GM21390 (cell line): ENCODE data around the gene PLEKHA7.
"Not testable (repeated sequence)": the region's sequence is repeated elsewhere in the genome, so short reads cannot be mapped to it uniquely, and the experiment has no call there.

Source experiments
- ATAC-seq: cut with Tn5 transposase; IDR thresholded peaks from one replicate; pipeline ENCODE4 v1.9.1; 2021; ENCODE audit not compliant: unreplicated experiment

PLEKHA7 gene

GRCh38 chr11:16917941-16918340 is 96.3 kb downstream of the PLEKHA7 start:
- no peak for ATAC-seq

DNA sequence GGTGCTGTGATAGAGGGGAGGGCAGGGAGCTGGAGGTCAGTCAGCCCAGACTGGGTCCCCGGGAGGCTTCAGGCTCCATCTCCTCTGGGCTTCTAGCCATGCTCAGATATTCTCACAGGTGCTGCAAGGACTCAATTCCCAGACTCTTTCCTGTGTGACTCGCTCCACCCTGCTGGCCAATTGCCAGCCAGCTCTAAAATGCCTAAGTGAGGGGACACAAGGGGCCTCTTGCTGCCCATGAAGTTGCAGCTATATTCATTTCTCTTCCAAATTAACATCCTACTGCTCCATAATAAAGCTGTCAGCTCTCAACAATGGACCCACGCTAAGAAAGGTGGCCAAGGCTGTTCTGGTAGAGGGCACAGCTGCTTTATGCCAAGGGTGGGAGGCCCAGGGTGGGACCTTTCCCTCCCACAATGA is 101.5 kb downstream of the PLEKHA7 start:
- ATAC-seq: no peak

- no peak for ATAC-seq
Observed at GRCh38 chr11:16911658-16912057, 102.6 kb downstream of the PLEKHA7 start.

GRCh38 chr11:16911186-16911585 is 103.0 kb downstream of the PLEKHA7 start:
- ATAC-seq: no peak

- ATAC-seq: peak; percentile 81
Observed at GRCh38 chr11:16909359-16910035, 104.7 kb downstream of the PLEKHA7 start.

DNA sequence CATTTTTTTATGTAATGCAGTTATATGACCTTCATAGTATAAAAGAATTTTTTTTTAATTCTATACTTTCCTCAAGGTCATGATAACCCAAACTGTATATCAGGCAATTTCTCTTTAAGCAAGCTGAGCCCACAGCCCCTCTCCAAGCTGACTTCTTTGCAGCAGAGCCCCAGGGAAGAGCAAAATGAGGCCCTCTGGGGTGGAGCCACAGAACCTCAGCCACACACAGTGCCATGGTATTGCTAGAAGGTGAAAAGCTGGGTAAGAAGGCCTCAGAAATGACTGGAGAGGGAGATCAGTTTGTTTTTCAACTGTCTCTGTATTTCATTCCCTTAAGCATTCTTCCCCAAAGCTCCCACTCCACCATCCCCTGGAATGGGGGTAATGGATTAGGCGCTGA is 108.8 kb downstream of the PLEKHA7 start:
- no peak for ATAC-seq

- not testable (repeated sequence) for ATAC-seq
Observed at GRCh38 chr11:16904761-16905160, 109.5 kb downstream of the PLEKHA7 start.

DNA sequence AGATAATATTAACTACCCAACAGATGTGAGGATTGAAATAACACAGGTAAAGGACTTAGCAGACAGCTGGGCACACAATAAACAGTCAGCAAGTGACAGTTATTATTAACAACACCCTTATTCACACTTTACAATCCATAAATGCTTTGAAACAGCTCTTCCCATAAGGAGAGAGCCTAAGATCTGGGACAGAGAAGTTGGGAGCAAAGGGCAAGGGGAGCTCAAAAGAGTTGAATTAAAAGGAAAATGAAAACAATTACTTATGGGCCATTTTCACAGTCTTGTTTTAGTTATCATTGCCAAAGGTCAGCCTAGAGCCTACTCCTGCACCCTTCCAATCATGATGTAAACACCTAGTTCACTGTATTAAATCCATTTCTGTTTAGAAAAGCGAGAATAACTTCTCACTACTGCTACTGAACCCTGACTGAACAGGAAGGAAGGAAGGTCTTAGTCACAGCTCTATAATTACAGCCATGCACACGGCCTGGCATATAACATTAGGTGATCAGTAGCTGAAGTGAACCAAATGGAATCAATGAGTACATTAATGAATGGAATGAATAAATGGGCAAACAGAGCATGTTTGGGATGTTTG is 111.3 kb downstream of the PLEKHA7 start:
- peak; percentile 79 for ATAC-seq

- peak; percentile 74 for ATAC-seq
Observed at GRCh38 chr11:16902182-16902581, 112.0 kb downstream of the PLEKHA7 start.

GRCh38 chr11:16900491-16900890 is 113.7 kb downstream of the PLEKHA7 start:
- no peak for ATAC-seq

DNA sequence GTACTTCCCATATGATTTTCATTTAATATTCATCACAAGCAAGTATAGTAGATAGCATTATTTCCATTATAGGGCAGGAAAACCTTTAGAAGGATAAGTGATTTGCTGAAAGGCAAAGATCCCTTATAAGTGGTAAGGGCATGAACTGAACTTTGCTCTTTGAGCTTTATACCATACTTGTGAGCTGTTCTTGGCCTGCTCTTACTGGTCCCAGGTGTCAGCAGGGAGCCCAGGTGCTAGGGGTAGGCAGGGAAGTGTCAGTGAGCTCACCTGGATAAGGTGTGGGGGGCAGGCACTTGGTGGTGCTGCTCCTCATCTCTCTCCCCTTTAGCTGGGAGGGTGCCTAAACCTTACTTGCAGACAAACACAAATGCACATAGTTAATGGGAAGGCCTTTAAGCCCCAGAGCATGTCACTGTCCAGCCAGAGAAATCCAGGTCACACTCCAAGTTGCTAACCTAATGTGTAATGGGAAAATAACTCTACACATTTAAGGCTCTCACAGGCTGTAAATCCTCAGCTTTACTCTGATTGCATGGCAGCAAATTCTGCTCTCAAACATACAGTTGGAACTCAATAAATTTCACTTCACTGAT is 114.4 kb downstream of the PLEKHA7 start:
- no peak for ATAC-seq

- no peak for ATAC-seq
Observed at GRCh38 chr11:16898274-16898985, 115.8 kb downstream of the PLEKHA7 start.

DNA sequence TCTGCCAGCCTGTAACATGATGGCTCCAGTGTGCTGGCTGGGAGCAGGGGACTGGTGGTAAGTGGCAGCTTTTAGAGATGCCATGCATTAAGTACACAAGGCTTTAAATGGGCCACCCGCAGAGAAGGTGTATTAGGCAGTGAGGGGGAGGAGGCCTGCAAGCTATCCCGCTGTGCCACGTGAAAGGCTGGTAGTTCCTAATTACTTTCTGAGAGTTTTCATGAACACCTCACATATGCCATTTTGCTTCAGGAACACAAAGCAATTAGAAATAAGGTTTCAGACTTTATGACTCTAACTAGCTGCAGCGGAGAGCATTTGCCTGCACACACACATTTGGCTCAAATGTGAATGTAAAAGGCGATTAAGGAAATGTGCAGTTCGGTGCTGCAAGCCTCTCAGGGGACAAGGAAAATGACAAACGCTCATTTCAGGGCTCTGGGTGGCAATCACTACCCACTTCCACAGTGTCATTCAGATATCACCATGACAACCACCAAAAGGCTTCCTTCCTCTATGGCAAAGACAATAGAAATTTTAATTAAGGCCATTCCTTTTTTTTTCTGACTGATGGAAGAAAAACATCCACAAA is 116.6 kb downstream of the PLEKHA7 start:
- ATAC-seq: no peak

DNA sequence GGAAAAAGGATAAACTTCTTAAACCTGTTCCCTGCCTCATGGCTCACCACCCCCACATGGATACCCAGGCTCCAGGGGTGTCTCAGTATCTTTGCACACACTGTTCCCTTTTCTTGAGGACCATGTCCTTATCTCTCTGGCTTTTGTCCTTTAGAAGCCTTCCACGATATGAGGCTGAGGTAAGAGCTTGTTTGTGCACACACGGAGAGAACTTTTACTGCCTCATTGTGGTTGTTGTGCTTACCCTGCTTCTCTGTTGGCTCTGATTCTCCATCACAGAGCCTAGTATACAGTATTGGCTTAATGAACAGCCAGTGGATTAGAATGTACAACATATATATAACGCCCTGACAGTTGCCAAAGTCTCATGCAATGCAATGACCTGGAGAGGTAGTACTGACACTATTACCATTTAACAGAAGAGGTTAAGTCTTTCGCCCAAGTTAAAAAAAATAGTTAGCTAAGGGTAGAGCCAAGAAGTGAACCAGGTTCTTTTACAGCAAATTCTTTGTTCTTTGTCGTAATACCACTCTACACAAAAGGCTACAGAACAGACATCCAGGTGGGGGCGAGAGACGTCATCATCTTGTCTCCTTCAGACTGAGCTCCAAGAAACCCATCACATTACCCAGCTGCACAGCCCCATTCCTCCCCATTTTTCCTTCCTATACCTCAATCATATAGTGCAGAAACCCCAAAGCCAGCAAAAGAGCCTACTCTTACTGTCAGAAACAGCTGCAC is 117.3 kb downstream of the PLEKHA7 start:
- ATAC-seq: no peak

DNA sequence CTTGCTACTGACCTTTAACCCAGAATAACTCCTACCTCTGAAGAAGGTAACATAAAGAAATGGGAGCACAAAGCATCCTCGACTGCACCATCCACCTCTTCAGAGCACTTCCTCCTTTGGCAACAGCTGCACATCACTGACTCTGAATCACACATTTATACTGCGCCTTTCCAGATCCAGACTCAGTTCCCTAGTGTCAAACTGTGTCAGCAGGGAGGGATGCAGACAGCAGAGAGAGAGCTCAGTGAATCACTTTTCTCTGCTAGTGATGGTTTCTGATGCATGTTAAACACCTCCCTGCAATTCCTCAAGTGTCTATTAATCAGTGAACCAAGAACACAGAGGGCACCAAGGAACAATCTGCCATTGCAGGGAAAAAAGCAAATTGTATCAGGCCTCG is 118.9 kb downstream of the PLEKHA7 start:
- no peak for ATAC-seq

- no peak for ATAC-seq
Observed at GRCh38 chr11:16893456-16894066, 120.7 kb downstream of the PLEKHA7 start.

DNA sequence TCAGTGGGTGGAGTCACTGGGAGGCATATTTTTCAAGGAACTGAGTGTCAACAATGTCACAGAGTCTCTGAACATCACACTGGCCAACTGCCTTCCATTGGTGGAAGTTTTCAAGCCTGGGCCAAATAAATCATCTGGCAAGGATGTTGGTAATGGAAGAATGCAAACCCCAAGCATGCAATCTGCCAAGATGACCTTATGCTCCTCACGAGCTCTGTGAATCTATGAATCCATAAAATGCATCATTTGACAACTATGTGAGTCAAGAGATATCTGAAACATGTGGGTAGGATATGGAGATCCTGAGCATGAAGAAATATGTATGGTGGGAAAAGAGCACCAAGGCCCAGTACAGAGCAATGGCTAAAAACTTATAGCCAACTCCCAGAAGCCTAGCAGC is 122.2 kb downstream of the PLEKHA7 start:
- no peak for ATAC-seq

GRCh38 chr11:16891165-16891564 is 123.0 kb downstream of the PLEKHA7 start:
- ATAC-seq: no peak

DNA sequence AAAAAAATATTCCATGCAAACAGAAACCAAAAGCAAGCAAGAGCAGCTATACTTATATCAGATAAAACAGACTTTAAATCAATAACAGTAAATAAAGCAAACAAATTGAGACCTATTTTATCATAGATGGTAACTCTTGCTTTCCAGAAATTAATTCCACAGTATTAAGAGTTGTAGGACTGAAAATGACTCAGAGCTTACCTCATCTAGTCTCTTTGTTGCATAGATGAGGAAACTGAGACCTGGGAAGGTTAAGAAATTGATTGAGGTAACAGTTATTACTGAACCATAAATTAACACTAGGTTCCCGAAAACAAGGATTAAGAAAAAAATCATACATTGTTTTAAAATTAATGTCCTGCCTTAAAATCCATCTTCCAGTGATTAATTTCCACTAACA is 123.8 kb downstream of the PLEKHA7 start:
- ATAC-seq: no peak

DNA sequence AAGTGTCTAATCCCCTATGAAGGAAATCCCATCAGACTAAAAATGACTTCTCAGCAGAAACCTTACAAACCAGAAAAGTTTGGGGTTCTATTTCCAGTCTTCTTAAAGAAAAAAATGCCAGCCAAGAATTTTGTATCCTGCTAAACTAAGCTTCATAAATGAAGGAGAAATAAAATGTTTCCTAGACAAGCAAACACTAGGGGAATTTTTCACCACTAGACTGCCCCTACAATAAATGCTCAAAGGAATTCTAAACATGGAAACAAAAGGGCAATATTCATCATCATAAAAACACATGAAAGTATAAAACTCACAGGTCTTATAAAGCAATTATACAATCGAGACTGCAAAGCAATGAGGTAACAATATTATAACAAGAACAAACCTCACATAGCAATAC is 124.3 kb downstream of the PLEKHA7 start:
- no peak for ATAC-seq
